Measurements from ENCODE around the gene OR10H1. TPM values are rescaled to one million over a fixed set of nuclear protein-coding genes. Genes with fewer than 3 reads are reported as not detected.
A peak's percentile ranks its signal among the peaks of the same experiment; 100 is the strongest.
"Not testable (repeated sequence)": the region's sequence is repeated elsewhere in the genome, so short reads cannot be mapped to it uniquely, and the experiment has no call there.

Gene OR10H1
- total RNA-seq, 1 experiment from 2014 or later = not detected

GRCh38 chr19:15846923-15847322 lies 31.5 kb upstream of the OR10H1 start (continued):
- TF ChIP-seq OVOL2 (CRISPR knock-in tag; IDR thresholded peaks at IDR 0.05; ENCODE audit: borderline replicate concordance) (no peak), GTF2I (CRISPR knock-in tag; conservative IDR thresholded peaks at IDR 0.05) (no peak), CREB1 (CRISPR knock-in tag; IDR thresholded peaks at IDR 0.05) (no peak)

GRCh38 chr19:15843894-15844222 lies 28.4 kb upstream of the OR10H1 start:
- H3K9me3 Mint-ChIP-seq = peaks cover 38% of the 10 kb centered on the region
- H3K36me3 Mint-ChIP-seq = peaks cover 30% of the 10 kb centered on the region
- H3K27me3 Mint-ChIP-seq (ENCODE audit: low read depth) = peaks cover 19% of the 10 kb centered on the region
- not testable (repeated sequence) for H3K4me1 Mint-ChIP-seq; H3K27ac Mint-ChIP-seq; H3K4me3 Mint-ChIP-seq; ATAC-seq; DNase-seq (ENCODE audit: low spot score)
- ChIA-PET CTCF (interaction anchor here (0.6 to 1.1 kb wide), 4 partner anchors 26 to 290 kb away, joined by 3 to 6 read pairs (median 4); no protein-coding TSS in a partner anchor), POLR2A (interaction anchor here (0.6 to 0.7 kb wide), 3 partner anchors 16 to 739 kb away, joined by 3 to 8 read pairs (median 4); no protein-coding TSS in a partner anchor)

DNA sequence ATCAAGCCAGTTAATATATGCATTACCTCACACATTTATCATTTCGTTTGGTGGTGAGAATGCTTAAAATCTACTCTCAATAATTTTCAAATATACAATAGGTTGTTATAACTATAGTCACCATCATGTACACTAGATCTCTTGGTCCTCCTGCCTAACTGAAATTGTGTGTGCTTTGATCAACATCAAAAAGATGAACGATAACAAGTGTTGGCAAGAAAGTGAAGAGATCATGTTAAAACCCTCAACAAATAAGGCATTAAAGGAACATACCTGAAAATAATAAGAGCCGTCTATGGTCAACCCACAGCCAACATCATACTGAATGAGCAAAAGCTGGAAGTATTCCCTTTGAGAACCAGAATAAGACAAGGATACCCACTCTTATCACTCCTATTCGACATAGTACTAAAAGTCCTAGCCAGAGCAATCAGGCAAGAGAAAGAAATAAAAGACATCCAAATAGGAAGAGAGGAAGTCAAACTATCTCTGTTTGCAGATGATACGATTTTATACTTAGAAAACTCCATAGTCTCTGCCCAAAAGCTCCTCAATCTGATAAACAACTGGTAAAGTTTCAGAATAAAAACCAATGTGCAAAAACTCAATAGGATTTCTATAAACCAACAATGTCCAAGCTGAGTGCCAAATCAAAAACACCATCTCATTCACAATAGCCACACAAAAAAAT lies 27.9 kb upstream of the OR10H1 start:
- no peak overlapping the region for H3K4me3 Mint-ChIP-seq
- DNase-seq (ENCODE audit: low spot score) (no peak), ATAC-seq (no peak)
- peaks cover 6% of the 10 kb centered on the region for H3K4me1 Mint-ChIP-seq
- ChIA-PET POLR2A (interaction anchor here (0.6 to 0.7 kb wide), 2 partner anchors 120 to 738 kb away, joined by 3 to 4 read pairs; no protein-coding TSS in a partner anchor), CTCF (interaction anchor here (0.6 to 1.7 kb wide), 3 partner anchors 26 to 290 kb away, joined by 3 to 10 read pairs (median 6); no protein-coding TSS in a partner anchor)
- peaks cover 32% of the 10 kb centered on the region for H3K36me3 Mint-ChIP-seq
- no peak overlapping the region for H3K27ac Mint-ChIP-seq
- H3K27me3 Mint-ChIP-seq (ENCODE audit: low read depth) = peaks cover 19% of the 10 kb centered on the region
- H3K9me3 Mint-ChIP-seq = peaks cover 43% of the 10 kb centered on the region
- TF ChIP-seq ZNF121 (CRISPR knock-in tag; IDR thresholded peaks at IDR 0.05) (no peak), PREB (CRISPR knock-in tag; IDR thresholded peaks at IDR 0.05; ENCODE audit: borderline replicate concordance) (no peak), NR2C2 (CRISPR knock-in tag; IDR thresholded peaks at IDR 0.05) (no peak), NR3C1 (CRISPR knock-in tag; conservative IDR thresholded peaks at IDR 0.05; ENCODE audit: low read depth) (no peak)

- H3K4me1 Mint-ChIP-seq = peaks cover 16% of the 10 kb centered on the region
- H3K9me3 Mint-ChIP-seq = peaks cover 48% of the 10 kb centered on the region
- ChIA-PET CTCF (interaction anchor here (0.6 to 1.7 kb wide), 11 partner anchors 10 to 1333 kb away, joined by 3 to 10 read pairs (median 4); partner anchors contain the start of gene FAM32A), POLR2A (no interaction called here)
- H3K36me3 Mint-ChIP-seq = peaks cover 29% of the 10 kb centered on the region
- ATAC-seq (no peak; the same call in 1 of the 2 replicates), DNase-seq (ENCODE audit: low spot score) (peak; percentile 67)
- TF ChIP-seq, protein P1, sequence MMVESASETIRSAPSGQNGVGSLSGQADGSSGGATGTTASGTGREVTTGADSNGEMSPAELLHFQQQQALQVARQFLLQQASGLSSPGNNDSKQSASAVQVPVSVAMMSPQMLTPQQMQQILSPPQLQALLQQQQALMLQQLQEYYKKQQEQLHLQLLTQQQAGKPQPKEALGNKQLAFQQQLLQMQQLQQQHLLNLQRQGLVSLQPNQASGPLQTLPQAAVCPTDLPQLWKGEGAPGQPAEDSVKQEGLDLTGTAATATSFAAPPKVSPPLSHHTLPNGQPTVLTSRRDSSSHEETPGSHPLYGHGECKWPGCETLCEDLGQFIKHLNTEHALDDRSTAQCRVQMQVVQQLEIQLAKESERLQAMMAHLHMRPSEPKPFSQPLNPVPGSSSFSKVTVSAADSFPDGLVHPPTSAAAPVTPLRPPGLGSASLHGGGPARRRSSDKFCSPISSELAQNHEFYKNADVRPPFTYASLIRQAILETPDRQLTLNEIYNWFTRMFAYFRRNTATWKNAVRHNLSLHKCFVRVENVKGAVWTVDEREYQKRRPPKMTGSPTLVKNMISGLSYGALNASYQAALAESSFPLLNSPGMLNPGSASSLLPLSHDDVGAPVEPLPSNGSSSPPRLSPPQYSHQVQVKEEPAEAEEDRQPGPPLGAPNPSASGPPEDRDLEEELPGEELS (CRISPR knock-in tag; IDR thresholded peaks at IDR 0.05) = no peak
- TF ChIP-seq, protein P2, sequence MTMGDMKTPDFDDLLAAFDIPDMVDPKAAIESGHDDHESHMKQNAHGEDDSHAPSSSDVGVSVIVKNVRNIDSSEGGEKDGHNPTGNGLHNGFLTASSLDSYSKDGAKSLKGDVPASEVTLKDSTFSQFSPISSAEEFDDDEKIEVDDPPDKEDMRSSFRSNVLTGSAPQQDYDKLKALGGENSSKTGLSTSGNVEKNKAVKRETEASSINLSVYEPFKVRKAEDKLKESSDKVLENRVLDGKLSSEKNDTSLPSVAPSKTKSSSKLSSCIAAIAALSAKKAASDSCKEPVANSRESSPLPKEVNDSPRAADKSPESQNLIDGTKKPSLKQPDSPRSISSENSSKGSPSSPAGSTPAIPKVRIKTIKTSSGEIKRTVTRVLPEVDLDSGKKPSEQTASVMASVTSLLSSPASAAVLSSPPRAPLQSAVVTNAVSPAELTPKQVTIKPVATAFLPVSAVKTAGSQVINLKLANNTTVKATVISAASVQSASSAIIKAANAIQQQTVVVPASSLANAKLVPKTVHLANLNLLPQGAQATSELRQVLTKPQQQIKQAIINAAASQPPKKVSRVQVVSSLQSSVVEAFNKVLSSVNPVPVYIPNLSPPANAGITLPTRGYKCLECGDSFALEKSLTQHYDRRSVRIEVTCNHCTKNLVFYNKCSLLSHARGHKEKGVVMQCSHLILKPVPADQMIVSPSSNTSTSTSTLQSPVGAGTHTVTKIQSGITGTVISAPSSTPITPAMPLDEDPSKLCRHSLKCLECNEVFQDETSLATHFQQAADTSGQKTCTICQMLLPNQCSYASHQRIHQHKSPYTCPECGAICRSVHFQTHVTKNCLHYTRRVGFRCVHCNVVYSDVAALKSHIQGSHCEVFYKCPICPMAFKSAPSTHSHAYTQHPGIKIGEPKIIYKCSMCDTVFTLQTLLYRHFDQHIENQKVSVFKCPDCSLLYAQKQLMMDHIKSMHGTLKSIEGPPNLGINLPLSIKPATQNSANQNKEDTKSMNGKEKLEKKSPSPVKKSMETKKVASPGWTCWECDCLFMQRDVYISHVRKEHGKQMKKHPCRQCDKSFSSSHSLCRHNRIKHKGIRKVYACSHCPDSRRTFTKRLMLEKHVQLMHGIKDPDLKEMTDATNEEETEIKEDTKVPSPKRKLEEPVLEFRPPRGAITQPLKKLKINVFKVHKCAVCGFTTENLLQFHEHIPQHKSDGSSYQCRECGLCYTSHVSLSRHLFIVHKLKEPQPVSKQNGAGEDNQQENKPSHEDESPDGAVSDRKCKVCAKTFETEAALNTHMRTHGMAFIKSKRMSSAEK (CRISPR knock-in tag; IDR thresholded peaks at IDR 0.05; ENCODE audit: borderline replicate concordance) = no peak
- TF ChIP-seq, protein P3, sequence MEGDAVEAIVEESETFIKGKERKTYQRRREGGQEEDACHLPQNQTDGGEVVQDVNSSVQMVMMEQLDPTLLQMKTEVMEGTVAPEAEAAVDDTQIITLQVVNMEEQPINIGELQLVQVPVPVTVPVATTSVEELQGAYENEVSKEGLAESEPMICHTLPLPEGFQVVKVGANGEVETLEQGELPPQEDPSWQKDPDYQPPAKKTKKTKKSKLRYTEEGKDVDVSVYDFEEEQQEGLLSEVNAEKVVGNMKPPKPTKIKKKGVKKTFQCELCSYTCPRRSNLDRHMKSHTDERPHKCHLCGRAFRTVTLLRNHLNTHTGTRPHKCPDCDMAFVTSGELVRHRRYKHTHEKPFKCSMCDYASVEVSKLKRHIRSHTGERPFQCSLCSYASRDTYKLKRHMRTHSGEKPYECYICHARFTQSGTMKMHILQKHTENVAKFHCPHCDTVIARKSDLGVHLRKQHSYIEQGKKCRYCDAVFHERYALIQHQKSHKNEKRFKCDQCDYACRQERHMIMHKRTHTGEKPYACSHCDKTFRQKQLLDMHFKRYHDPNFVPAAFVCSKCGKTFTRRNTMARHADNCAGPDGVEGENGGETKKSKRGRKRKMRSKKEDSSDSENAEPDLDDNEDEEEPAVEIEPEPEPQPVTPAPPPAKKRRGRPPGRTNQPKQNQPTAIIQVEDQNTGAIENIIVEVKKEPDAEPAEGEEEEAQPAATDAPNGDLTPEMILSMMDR (IDR thresholded peaks at IDR 0.05) = peak; percentile 74
- TF ChIP-seq ZNF317 (CRISPR knock-in tag; IDR thresholded peaks at IDR 0.05; ENCODE audit: borderline replicate concordance, low read depth) = no peak
- H3K27ac Mint-ChIP-seq = no peak overlapping the region
- peaks cover 21% of the 10 kb centered on the region for H3K27me3 Mint-ChIP-seq (ENCODE audit: low read depth)
- H3K4me3 Mint-ChIP-seq = no peak overlapping the region
These were observed 26.6 kb upstream of the OR10H1 start for GRCh38 chr19:15841875-15842569.
